HG02759 (cell line): ENCODE results near the gene ERBB4.
A peak's percentile ranks its signal among the peaks of the same experiment; 100 is the strongest.
"Not testable (repeated sequence)": the region's sequence is repeated elsewhere in the genome, so short reads cannot be mapped to it uniquely, and the experiment has no call there.

Experiments used
- ATAC-seq: cut with Tn5 transposase; IDR thresholded peaks from one replicate; pipeline ENCODE4 v1.9.1; 2021; ENCODE audit warnings: mild to moderate bottlenecking, moderate library complexity; ENCODE audit not compliant: unreplicated experiment

Gene ERBB4

DNA sequence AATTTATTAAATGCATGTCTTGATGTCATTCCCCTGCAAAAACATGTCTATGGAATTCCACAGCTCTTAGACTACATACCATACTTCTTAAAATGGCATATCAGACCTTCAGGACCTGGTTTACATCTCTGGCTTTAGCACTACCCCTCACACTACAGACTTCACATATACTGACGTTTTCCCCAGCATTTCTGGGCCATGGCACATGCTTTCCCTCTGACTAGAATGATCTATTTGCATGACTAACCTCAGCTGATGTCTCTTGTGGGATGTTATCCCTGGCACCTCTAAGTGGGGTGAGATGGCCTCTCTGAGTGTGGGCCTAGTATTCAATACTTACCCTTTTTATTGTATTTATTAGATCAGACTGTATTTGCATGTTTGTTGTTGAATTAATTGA lies 381.6 kb downstream of the ERBB4 start:
- no peak for ATAC-seq

DNA sequence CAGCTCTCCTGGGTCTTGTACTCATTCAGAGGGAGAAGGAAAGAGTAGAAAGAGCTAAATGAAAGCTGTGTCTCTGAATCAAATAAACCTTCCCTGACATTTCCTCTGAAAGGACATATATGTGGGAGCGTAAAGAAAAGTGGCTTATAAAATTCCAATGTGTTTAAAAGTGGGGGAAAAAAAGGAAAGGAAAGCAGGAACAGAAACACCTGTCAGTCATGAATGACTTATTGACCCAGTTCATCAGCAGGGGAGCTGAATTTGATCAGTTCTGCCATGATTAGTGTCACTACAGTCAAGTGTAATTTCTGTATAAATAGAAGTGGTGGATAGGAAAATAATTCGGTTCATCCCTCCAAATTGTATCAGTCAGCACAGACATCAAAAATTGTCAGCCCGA lies 382.5 kb downstream of the ERBB4 start:
- ATAC-seq = no peak

DNA sequence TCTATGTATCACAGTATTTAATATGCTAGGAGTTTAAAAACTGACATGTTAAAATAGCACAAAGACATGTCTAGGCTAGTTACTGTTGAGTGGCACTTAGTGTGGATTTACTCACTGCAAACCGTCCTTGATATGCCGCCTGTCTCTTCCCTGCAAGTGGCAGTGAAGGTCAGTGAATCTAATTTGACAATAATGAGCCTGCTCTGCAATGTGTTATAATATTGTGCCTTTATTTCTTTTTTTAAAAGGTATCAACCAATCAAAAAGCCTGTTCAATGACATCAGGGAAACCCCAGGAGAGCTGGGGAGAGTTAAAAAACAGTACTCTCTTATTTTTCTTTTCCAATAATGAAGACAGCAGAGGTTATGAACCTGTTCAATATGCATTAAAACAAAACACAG lies 384.1 kb downstream of the ERBB4 start:
- ATAC-seq = no peak

DNA sequence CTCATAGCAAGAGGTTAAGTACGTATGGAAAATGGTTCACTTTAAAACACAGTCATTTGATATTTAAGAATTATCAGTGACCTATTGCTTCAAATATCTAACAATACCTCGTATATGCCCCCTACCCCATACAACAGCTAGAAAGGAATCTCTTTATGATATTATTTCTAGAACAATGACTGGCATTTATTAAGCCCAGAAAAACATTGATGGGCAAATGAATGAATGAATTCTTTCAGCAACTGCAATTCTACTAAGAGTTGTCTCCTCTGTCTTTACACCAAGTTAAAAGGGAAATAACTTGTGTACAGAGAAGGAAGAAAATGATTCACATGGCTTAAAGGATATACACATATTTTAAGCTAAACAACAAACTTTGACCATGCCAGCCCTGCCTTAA lies 384.7 kb downstream of the ERBB4 start:
- no peak for ATAC-seq

DNA sequence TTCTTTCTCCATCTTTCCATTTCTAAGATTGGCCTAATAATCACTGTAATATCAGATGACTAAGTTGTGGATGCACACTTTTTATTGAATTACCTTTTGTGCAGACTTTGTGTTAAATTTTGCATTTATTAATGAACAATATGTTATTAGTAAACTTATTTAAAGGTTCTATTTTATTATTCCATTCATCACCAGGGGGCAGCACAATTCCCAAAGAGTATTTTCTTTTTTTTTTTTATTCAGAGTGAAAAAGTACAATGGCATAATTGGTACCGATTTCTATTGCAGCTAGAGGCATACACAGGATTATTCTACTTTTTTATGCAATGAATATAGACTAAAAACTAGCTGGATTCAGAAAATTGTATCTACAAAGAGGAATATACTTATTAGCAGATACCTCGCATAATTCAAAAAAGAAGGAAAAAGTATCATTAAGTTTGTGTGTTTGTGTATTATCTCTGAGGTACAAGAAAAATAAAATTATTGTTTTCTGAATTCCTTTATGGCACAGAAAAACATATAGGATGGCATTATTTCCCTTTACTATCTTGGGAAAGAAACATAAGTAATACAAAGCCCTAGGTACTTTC lies 390.6 kb downstream of the ERBB4 start:
- no peak for ATAC-seq

DNA sequence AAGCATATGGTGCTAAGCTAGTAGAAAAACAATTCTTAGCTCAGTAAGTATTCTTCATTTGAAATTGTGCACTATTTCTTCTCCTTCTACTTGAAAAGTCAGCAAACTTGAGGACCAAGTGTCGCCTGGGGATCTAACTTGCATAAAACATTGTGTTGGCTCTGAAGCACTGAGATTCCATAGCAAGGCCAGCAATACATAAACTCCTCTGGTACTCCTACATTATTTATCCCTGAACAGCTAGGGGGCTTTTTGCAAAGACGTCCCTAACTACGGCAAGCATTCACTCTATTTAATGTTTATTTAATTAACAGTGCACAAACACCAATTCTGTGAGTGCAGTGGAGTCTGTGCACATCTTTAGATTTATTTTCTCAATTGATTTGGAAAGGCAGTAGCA lies 392.2 kb downstream of the ERBB4 start:
- no peak for ATAC-seq

DNA sequence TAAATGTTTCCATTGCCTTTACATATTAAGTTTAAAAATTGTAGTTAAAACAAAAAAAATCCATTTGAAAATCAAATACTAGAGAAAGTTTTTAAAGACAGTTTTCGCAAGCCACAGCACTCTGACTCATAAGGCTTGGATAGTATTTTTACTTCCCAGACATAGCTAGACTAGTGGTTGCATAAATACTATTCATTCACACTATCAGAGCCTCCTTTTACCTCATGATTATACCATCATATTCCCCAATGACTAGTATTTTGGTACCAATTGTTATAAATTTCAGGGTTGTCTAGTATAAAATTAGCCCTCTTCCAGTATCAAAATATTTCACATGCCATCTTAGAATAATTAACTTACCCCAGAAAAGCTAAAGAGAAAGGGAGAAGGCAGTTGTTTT lies 393.5 kb downstream of the ERBB4 start:
- ATAC-seq = no peak

DNA sequence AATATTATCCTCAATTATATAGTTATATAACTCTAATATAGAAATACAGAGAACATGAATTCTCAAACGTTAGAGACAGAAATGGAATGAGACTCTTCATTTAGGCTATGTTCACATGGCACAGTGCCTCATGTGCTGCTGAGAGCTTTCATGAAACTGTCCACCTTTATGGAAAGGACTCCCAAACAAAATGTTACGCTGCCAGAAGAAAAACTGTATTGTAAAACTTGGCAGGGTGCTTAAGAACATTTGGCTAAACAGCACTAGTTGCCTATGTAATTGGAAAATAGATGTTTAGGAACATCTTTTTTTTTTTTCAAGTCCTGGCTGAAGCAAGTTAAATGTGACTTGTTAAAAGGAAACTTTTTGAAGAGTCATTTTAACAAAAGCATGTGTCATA lies 396.0 kb downstream of the ERBB4 start:
- no peak for ATAC-seq

DNA sequence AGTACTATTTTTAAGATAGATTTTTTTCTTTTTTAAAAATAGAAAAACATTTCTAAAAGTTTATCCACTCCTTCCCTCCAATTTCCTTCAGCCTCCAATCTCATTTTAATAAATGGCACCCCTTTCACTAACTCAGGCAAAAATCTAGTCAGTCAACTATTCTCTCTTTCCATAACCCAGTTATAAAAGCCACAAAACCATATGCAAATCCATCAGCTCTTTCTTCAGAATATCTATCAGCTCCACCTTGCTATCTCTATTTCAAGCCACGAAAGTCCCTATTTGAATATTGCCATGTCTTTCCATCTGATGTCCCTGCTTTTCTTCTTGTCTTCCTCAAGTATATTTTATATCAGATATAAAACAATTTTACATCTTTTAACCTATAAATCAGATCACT lies 397.1 kb downstream of the ERBB4 start:
- ATAC-seq = no peak

DNA sequence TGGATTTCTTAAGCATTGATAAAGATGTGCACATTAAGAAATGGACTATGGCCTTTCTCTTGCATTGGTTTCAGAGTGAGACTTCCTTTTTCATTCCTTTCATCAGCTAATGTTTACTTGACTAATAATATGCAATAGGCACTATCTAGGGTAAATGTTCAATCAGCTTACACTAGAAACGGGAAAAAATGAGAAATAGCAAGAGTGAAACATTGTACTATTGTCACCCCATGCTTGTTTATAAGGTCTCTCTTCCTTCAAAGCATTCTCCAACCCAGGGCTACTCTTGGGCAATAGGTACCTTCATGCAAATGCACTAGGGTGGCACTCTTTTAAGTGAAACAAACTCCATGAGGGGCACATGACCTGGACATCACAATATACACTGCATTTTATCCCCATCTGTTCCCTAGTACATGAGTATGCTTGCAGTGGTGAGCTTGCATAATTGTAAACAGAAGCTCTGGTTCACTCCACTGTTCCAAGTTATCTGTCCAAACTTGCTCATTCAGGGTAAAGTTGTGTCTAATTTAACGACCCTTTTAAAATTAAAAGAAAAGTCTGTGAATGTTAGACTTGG lies 402.3 kb downstream of the ERBB4 start:
- ATAC-seq = peak; percentile 54

DNA sequence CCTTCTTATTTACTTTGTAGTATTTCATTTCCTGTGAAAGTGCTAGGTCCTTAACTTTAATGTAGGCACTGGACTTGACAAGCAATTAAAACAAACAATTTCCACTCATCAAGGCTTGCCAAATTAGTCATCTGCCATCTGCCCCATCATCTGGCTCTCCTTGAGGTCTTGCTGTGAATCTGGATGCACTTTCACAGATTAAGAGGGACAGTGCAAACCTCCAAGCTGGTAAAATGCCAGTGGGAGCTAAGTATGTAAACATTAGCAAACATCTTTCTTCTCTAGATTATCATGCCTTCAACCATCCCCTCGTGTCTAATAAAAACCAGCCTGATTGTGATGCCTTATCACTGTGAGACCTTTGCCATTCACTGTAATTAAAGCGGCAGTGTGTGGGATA lies 402.9 kb downstream of the ERBB4 start:
- ATAC-seq = no peak

DNA sequence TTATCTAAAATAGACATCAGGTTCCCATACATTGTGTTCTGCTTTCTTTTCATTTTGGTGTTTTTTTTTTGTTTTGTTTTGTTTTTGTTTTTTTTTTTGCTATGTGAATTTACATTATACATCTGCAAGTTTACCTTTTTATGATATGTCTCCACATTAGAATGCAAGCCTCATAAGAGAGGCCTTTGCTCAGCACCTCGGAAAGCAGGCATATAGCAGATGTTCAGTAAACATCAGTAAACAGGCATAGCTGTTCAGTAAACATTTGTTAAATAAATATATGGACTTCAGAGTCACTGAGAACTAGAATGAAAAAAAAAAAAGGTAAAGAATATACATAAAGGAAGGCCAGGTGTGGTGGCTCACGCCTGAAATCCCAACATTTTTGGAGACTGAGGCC lies 405.3 kb downstream of the ERBB4 start:
- ATAC-seq = no peak

DNA sequence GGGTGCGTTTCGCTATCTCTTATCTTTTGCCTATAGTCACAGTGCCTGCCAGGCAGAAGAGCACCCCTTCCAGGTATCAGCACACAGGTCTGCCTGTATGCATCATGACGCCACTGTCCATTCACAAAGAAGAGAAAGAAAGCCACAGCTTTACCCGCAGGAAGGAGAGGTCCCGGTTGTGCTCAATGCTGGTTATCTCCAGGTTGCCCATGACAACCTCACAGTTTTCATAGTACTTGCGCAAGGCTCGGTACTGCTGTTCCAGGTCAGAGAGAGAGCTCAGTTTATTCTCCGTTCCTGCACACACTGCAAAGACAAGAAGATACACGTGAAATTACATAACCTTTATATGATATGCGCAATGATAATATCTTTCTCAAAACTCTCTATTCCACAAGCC lies 414.0 kb downstream of the ERBB4 start:
- no peak for ATAC-seq

DNA sequence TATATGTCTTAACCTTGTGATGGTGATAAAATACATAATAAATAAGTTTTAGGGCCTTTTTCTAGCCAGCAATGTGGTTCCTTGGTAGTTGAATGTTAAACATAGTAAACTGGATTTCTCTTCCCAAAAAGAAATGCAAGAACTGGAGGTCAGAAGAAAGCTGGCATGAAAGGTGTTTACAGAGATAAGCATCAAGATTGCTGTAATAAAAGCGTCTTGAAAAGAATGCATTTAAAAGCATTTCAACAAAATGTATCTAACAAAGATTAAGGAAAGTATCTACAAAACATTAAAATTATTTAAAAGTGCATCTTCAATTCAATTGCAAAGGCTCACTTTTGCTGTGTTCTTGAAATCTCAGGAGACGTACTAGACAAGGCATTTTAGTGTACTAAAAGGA lies 419.0 kb downstream of the ERBB4 start:
- ATAC-seq = no peak

DNA sequence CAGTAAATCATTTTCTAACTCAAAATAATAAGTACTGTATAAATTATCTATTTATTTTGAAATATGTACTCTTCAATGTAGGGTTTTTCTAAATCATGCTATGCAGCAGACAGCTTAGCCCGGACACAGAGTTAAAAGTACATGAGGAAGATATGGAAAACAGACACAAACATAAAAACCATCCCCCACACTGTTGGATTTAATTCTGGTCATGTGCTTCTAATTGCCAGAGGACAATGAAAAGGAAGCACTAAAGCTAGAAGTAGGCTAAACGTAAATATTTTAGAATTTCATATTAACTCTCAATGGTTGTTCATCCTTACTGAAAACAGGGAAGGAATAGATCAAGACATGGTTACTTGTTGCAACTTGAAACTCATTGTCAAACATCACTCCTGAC lies 420.7 kb downstream of the ERBB4 start:
- ATAC-seq = no peak

DNA sequence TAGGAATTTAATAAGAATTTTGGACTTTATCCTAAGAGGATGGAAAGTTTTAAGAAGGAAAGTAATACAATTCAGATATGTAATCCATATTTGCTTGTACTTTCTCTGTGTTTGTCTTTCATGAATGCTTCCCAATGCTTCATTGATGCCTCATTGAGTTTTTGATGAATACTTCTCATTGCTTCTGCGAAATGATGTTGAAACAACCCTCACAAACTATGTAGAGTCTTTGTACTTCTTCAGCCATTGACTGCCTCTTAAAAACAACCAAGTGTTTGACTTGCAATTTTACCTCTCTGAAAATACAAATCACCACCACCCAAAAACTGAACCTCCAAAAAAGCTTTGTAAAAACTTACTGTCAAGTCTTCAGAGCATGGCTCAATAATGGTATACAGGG lies 424.1 kb downstream of the ERBB4 start:
- ATAC-seq = no peak

DNA sequence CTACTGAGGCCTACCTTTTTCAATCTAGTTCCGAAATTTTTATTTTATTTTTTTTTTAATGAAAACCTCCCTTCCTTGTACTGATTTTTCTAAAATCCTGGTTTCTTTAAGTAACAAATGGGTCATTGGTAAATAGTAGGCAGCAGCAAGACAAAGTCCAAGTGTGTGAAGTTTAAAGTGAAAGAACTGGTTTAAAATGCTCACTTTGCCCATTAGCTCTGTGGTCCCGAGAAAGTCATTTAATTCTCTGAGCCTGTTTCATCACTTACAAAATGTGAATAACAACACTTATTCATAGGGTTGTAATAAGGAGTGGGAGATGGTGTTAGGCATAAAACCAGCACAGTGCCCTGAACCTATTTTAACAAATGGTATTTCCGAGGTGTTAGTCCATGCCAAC lies 426.2 kb downstream of the ERBB4 start:
- no peak for ATAC-seq

DNA sequence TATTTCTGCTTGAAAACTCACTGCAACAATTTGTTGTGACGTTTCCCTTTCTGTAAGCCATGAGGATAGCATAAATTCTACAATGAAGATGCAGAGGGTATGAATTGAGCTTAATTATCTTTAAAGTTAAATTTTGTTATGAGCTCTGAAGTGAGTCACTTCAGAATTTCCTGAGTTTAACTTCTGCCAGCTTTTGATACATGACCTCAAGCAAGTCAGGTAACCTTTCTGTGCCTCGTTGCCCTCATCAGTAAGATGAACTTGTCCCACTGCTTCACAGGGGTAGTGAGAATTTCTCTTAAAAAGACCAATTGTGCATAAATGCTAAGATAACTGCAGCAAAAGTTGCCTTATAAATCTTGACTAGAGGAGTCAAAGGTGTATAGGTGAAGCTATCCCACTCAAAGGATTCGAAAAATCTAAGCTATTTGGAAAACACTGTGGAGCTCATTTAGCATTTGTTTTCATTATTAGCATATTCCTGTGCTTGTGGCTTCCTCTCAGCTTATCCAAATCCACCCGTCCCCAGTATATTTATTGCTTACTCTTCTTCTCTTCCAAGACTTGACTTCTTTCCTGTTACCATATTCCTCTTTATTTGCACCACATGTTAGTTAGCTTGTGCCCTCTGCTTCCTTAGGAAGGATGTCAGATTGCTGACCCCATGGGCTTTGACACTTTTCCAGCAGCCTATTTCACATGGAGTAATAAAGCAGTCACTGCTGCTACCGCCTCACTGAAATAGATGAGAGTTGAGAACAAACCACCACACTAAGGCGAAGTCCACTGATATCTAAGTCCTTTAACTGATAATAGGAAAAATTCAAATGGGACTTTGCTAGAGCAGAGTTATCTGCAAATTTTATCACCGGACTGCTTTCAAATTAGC lies 428.6 kb downstream of the ERBB4 start:
- ATAC-seq = no peak

DNA sequence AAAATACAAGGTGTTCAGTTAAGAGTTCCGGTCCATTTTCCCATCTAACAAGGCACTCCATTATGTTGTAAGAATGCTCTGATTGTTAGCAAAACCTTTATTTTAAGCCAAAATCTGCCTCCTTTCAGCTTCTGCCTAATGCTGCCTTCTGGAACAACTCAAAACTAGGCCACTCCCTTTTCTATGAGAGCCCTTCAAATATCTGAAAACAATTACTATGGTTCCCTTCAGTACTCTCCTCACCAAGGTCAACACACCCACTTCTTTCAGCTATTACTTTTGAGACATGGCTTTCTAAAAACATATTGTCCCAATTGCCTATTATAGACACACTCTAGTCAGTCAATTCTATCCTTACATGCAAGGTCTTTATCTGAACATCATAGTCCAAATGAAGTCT lies 429.4 kb downstream of the ERBB4 start:
- no peak for ATAC-seq

DNA sequence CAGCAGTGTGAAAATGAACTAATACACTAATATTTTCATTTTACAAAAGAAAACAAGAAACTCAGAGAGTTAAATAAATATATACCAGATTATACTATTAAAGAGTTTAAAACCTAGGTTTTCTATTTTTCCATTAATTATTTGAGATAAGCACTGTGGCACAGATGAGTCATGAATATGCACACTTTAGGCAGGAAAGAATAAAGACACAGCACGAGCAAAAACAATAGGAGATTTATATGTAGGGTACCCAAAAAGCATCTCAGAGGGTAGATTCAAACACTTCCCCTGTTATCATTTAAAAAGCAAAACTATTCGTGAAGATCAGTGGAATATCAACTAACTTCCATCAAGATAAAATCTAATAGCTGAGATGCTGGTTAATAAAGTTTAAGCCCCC lies 430.6 kb downstream of the ERBB4 start:
- no peak for ATAC-seq

DNA sequence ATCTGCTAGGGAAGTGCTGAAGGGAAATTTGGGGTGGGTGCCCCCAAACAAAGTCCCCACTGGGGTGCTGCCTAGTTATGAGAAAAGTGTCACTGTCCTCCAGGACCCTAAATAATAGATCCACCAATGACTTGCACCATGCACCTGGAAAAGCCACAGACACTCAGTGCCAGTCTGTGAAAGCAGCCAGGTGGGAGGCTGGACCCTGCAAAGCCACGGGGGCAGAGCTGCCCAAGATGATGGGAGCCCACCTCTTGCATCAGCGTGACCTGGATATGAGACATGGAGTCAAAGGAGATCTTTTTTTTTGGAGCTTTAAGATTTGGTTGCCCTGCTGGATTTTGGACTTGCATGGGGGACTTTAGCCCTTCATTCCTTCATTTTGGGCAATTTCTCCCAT lies 431.6 kb downstream of the ERBB4 start:
- ATAC-seq = no peak

DNA sequence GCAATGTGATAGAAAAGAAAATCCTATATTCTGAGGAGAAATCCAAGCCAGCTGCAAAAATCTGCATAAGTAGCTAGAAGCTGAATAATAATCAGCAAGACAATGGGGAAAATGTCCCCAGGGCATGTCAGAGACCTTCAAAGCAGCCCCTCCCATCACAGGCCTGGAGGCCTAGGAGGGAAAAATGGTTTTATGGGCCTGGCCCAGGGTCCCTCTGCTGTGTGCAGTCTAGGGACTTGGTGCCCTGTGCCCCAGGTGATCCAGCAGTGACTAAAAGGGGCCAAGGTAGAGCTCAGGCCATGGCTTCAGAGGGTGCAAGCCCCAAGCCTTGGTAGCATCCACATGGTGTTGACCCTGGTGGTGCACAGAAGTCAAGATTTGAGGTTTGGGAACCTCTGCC lies 432.1 kb downstream of the ERBB4 start:
- ATAC-seq = not testable (repeated sequence)
